Activated naive CD4-positive, alpha-beta T cell treated with anti-CD3 and anti-CD28 coated beads for 36 hours (primary cell): Measurements from ENCODE around the gene PROB1. TPM values are rescaled to one million over a fixed set of nuclear protein-coding genes. Genes with fewer than 3 reads are reported as not detected.
A peak's percentile ranks its signal among the peaks of the same experiment; 100 is the strongest.

Source experiments
- CTCF ChIA-PET: fragments of 350-600 bp; sonication (Branson Sonifier 250); formaldehyde crosslinking; loops from one replicate; lab custom pipeline; 2021; ENCODE audit warnings: antibody characterized with exemption; lab: Charles Lee
- DNase-seq: peaks from one replicate; pipeline ENCODE4 v3.0.0-alpha.2; 2020
- H3K27ac Mint-ChIP-seq: one replicate; pipeline ENCODE4 v1.8.0; 2021; ENCODE audit warnings: mild to moderate bottlenecking, mixed read lengths
- H3K27me3 Mint-ChIP-seq: one replicate; pipeline ENCODE4 v1.8.0; 2021; ENCODE audit warnings: low read depth, mixed read lengths
- H3K36me3 Mint-ChIP-seq: one replicate; pipeline ENCODE4 v1.8.0; 2021; ENCODE audit warnings: low read depth, mixed read lengths
- H3K4me1 Mint-ChIP-seq: one replicate; pipeline ENCODE4 v1.8.0; 2021; ENCODE audit warnings: low read depth, mixed read lengths
- H3K4me3 Mint-ChIP-seq: one replicate; pipeline ENCODE4 v1.8.0; 2021; ENCODE audit warnings: mild to moderate bottlenecking, moderate library complexity, mixed read lengths
- H3K9me3 Mint-ChIP-seq: one replicate; pipeline ENCODE4 v1.8.0; 2021; ENCODE audit warnings: mixed read lengths
- intact Hi-C: fragments of 100-400 bp; cut with micrococcal nuclease; formaldehyde crosslinking; loops from one replicate; pipeline ENCODE4 v1.15.1; 2023
- total RNA-seq, 2 experiments: library from RNA; stranded (reverse); gene quantifications; one replicate each; pipeline ENCODE4 v1.2.3, GENCODE V29; 2021

Gene PROB1
- total RNA-seq, 2 experiments from 2014 or later: 1.1 to 1.2 TPM

DNA sequence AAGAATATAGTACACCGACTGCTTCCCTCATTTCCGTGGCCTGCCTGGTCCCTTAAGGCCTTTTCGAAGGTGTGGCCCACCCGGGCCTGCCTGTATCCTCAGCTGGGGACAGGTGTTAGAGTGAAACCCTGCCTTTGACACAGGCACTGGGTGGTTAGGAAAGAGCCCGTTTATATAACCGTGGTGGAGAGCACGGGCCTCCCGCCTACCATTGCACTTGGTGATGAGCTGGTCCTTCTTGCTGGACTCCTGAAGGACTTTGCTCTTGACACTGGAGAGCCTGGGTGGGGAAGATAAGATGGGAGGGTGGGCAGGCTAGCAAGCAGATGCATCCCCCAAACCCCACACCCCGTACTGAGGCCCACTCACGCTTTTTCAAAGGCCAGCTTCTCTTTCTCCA, 6.6 kb upstream of the PROB1 start:
- intact Hi-C loops: loop anchor here (5.0 kb wide), 4 partner anchors 236 to 934 kb away; partner anchors contain the start of genes EGR1 and HSPA9
- no peaks in the 10 kb centered on the region for H3K36me3 Mint-ChIP-seq
- H3K4me3 Mint-ChIP-seq: no peak overlapping the region
- no peak overlapping the region for H3K27ac Mint-ChIP-seq
- no peak for DNase-seq
- H3K9me3 Mint-ChIP-seq: no peaks in the 10 kb centered on the region
- peaks cover 30% of the 10 kb centered on the region for H3K4me1 Mint-ChIP-seq
- H3K27me3 Mint-ChIP-seq: no peaks in the 10 kb centered on the region
- CTCF ChIA-PET: interaction anchor here (1.0 to 2.1 kb wide), 7 partner anchors 9 to 822 kb away, joined by 3 to 6 read pairs (median 3); no protein-coding TSS in a partner anchor

DNA sequence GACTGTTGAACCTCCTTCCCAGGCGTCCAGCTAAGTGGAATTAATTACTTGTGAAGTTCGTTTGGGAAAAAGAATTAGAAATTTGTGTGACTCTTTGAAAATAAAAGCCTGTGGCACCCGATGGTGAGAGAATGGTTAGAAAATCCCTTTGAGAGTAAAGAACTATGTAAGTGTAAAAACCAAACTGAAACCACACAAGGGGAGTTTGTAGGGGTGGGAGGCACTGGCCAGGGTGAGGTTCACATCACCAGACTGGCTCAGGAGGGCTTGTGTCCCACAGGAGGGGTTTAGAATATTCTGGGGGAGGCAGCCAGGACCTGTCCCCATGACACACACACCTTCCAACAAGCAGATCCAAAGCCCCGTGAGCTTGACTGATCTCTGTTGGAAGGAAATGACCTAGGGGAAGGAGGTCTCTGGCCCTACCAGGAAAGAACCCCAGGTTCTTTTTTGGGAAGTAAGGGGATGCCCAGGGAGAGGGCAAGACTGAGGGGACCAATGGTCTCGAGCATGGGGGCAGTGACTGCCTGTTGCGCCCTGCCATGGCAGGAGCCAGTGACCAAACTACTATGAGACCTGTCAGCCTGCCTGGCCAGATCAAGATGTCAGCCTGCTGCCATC, 4.7 kb upstream of the PROB1 start:
- intact Hi-C loops: loop anchor here (5.0 kb wide), 4 partner anchors 238 to 932 kb away; partner anchors contain the start of genes EGR1 and HSPA9
- Mint-ChIP-seq H3K9me3 (no peaks in the 10 kb centered on the region), H3K36me3 (peaks cover 1% of the 10 kb centered on the region)

DNA sequence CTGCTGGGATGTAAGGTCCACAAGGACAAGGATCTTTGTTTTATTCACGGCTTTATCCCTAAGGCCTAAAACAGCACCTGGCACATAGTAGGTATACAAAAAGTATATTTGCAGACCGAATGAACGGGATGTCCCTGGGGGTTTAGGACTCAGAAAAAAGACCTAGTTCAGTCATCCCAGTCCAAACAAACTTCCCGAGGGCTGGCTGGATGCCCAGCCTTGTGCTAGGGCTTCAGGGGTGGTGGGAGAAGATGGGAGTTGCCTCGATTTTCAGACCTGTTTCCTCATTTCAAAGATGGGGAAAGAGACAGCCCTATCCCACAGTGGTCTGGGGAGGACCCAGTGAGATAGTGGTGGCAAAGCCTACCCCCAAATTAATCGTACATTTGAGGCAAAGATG, 3.0 kb upstream of the PROB1 start:
- Mint-ChIP-seq H3K36me3 (peaks cover 1% of the 10 kb centered on the region), H3K4me3 (no peak overlapping the region), H3K27me3 (no peaks in the 10 kb centered on the region), H3K4me1 (peaks cover 24% of the 10 kb centered on the region), H3K9me3 (no peaks in the 10 kb centered on the region), H3K27ac (no peak overlapping the region)
- intact Hi-C loops: no loop called here
- no peak for DNase-seq
- CTCF ChIA-PET: no interaction called here

More for the DNA sequence above, 4.7 kb upstream of the PROB1 start:
- H3K4me1 Mint-ChIP-seq: peaks cover 29% of the 10 kb centered on the region
- H3K27ac Mint-ChIP-seq: no peak overlapping the region
- H3K4me3 Mint-ChIP-seq: no peak overlapping the region
- no peaks in the 10 kb centered on the region for H3K27me3 Mint-ChIP-seq
- CTCF ChIA-PET: no interaction called here
- DNase-seq: no peak

DNA sequence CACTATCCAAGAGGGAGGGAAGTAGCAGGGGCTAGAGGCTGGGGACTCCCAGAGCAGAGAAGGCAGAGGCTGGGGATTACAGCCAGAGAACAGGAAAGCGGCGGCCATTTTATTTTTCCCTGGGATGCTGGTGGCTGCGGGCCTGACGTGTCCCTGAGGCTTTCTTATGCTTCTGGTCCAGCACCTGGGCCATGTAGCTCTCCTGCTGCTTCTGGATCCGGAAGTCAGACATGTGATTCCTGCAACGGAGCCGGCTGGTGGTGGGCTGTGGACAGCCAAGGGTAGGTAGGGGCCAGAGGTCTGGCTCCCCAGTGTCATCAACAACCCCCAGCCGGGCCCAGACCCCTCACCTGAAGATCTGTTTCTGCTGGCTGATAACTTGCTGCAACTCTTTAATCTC, 1.8 kb upstream of the PROB1 start:
- intact Hi-C loops: no loop called here
- Mint-ChIP-seq H3K27ac (no peak overlapping the region), H3K36me3 (peaks cover 1% of the 10 kb centered on the region), H3K4me1 (peaks cover 22% of the 10 kb centered on the region), H3K4me3 (no peak overlapping the region), H3K9me3 (no peaks in the 10 kb centered on the region), H3K27me3 (no peaks in the 10 kb centered on the region)
- CTCF ChIA-PET: interaction anchor here (0.6 kb wide), 2 partner anchors 48 to 572 kb away, joined by 3 to 5 read pairs; no protein-coding TSS in a partner anchor
- no peak for DNase-seq

DNA sequence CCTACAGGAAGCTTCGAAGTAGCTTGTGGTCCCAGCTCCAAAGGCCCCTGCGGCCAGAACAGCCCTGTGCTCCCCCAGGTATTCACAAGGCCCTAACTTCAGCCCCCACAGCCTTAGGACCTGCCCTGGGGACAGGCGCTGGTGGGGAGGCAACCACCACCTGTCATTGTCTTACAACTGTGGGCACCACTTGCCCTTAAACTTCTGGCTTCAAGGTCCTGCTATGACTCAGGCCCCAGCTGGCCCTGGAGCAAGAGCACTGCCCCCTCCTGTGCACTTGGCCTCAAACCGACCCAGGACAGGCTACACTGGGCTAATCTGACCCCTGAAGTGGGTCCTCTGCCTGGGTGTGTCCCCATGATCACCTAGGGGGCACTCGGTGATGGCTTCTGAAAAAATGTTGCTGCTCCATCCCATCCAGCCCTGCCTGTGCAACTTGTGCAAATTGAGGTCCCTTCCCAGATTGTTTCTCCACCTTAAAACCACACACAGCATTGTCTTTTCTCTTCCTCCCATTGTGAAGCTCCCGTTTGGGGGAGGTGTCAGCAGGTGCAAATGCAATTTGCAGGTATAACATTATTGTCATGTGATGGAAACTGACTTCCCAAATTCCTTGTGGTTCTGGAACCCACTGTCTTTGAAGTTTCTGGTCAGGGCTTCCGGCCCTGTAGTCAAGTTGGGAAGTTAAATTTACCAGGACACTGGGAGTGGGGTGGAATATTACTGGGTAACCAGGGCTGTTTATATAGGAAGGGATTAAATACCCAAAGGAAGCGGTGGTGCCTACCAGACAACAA, 1.1 kb upstream of the PROB1 start:
- DNase-seq: no peak
- peaks cover 1% of the 10 kb centered on the region for H3K36me3 Mint-ChIP-seq
- H3K27me3 Mint-ChIP-seq: no peaks in the 10 kb centered on the region
- H3K27ac Mint-ChIP-seq: no peak overlapping the region
- intact Hi-C loops: no loop called here
- peaks cover 27% of the 10 kb centered on the region for H3K4me1 Mint-ChIP-seq
- H3K9me3 Mint-ChIP-seq: no peaks in the 10 kb centered on the region
- no peak overlapping the region for H3K4me3 Mint-ChIP-seq
- CTCF ChIA-PET: interaction anchor here (0.6 to 1.6 kb wide), 6 partner anchors 8 to 571 kb away, joined by 3 to 5 read pairs (median 4); partner anchors contain the start of gene SPATA24

DNA sequence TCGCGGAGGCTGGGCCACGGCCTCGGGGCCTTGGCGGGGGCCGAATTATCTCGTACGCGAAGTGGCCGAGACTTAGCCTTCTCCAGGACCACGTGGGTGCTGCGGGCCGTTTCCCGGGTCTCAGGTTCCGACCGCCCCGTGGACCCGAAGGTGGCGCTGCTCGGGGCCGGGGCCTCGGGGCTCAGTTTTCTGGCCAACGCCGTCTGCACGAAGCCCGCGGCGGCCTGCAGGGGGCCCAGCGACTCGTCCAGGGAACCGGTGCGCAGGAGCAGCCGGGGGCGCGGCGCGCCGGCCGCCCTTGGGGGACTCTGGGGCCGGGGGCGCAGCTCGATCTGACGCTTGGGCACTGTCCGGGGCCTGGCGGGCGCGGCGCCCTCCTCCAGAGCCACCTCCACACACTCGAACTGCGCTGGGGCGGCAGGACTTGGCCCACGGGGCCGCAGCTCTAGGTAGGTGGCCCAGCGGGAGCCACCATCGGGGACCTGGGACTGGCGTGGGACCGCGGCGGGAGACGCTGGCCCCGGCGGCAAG, 716 bp downstream of the PROB1 start:
- DNase-seq: peak; percentile 55
- CTCF ChIA-PET: interaction anchor here (0.7 to 1.6 kb wide), 3 partner anchors 16 to 371 kb away, joined by 3 to 5 read pairs (median 3); no protein-coding TSS in a partner anchor
- Mint-ChIP-seq H3K27ac (no peak overlapping the region), H3K27me3 (no peaks in the 10 kb centered on the region), H3K36me3 (peaks cover 1% of the 10 kb centered on the region), H3K4me3 (peak overlapping the region; percentile 89), H3K9me3 (no peaks in the 10 kb centered on the region), H3K4me1 (peaks cover 37% of the 10 kb centered on the region)
- intact Hi-C loops: loop anchor here (1.0 kb wide), 1 partner anchor 25 kb away; no protein-coding TSS in a partner anchor

DNA sequence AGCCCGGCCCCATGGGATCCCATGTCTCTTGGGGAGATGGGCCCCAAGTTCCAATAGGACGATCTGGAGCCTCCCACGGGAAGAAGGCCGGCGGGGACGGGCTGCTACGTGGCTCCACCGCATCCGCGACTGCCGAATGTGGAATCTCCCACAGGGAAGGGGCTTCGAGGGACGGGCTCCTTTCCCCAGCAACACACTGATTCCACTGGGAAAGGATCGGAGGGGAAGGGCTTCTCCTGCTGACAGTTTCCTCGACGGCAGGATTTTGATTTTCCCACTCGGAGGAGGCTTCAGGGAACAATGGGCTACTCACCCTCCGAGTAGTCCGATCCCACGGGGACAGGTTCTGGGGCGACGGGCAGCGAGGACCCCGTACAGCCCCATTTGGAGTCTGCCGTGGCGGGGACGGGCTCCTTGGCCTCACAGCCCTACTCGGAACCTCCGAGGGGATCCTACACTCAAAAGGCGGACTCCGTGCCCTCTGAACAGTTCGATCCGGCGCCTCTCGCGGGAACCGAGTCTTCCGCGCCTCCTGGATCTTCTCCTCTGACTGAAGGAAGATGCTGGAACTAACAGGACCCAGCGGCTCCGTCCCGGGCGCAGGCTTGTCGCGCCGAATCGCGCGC, 1.3 kb downstream of the PROB1 start:
- no peaks in the 10 kb centered on the region for H3K9me3 Mint-ChIP-seq
- H3K27ac Mint-ChIP-seq: peak overlapping the region; percentile 78
- intact Hi-C loops: loop anchor here (1.0 to 2.0 kb wide), 4 partner anchors 26 to 195 kb away; partner anchors contain the start of genes PAIP2 and SIL1
- DNase-seq: no peak
- H3K36me3 Mint-ChIP-seq: peaks cover 1% of the 10 kb centered on the region
- peak overlapping the region; percentile 89 for H3K4me3 Mint-ChIP-seq
- H3K4me1 Mint-ChIP-seq: peaks cover 39% of the 10 kb centered on the region
- H3K27me3 Mint-ChIP-seq: no peaks in the 10 kb centered on the region
- CTCF ChIA-PET: interaction anchor here (1.0 to 3.0 kb wide), 4 partner anchors 8 to 21 kb away, joined by 3 to 10 read pairs (median 4); partner anchors contain the start of gene SPATA24

DNA sequence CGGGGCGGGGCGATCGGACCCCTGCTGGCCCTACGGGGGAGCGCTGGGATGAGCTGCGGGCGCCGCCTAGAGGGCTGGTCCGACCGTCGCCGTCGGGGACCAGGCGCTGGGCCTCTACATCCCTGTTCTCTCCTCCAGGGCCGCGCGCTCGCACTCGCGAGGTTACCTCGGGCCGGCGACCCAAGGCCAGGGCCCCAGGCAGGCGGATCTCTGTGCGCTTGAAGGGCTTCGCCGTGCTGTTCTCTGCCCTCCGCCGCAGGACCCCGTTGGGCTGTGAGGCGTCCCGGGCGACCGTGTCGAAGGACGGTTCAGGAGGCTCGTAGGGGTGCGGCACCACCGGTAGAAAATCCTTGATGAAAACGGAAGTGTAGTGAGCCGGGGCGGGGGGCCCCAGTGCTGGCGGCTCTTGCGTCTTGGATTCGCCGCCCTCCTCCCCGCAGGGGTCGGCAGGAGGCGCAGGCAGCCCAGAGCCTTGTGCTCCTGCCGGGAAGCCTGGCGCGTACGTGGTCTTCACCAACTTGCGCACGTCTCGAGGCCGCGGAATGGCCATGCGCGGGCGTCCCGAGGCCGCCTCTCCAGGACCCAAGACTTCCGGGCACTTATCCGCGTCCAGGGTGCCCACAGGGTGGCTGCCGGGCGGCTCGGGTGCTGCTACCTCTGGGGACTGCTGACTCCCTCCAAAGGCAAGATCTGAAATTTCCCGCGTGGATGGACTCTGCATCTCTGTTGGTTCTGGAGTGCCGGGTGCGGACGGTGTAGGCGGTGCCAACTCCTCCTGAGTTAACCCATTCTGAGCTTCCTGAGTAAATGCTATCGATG, 2.0 kb downstream of the PROB1 start:
- DNase-seq: peak; percentile 86
- peaks cover 39% of the 10 kb centered on the region for H3K4me1 Mint-ChIP-seq
- H3K27me3 Mint-ChIP-seq: no peaks in the 10 kb centered on the region
- H3K27ac Mint-ChIP-seq: peak overlapping the region; percentile 78
- intact Hi-C loops: loop anchor here (1.0 to 2.0 kb wide), 5 partner anchors 11 to 194 kb away; partner anchors contain the start of genes PAIP2, SIL1 and SPATA24
- no peaks in the 10 kb centered on the region for H3K9me3 Mint-ChIP-seq
- H3K4me3 Mint-ChIP-seq: peak overlapping the region; percentile 89
- H3K36me3 Mint-ChIP-seq: peaks cover 1% of the 10 kb centered on the region
- CTCF ChIA-PET: interaction anchor here (0.7 to 3.0 kb wide), 5 partner anchors 9 to 116 kb away, joined by 3 to 10 read pairs (median 3); partner anchors contain the start of gene SPATA24

DNA sequence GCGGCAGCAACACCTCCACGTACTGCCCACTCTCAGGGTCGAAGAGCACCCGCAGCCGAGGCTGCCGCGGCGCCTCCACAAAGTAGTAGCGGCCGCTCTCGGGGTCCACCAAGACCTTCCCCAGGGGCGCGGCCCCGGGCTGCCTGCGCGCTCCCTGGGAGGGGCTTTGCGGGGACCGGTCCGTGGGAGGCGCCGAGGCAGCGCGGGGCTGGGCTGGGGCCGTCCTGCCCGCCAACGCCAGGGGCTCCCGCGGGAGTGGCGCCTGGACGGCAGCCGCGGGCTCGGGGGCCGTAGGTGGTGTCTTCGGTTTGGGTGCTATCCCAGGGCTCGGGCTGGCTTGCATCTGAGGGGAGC, 2.6 kb downstream of the PROB1 start:
- H3K27ac Mint-ChIP-seq: no peak overlapping the region
- H3K36me3 Mint-ChIP-seq: peaks cover 1% of the 10 kb centered on the region
- CTCF ChIA-PET: interaction anchor here (0.7 to 3.0 kb wide), 4 partner anchors 9 to 116 kb away, joined by 3 to 10 read pairs (median 4); partner anchors contain the start of gene SPATA24
- H3K4me1 Mint-ChIP-seq: peaks cover 39% of the 10 kb centered on the region
- no peaks in the 10 kb centered on the region for H3K27me3 Mint-ChIP-seq
- no peak for DNase-seq
- H3K4me3 Mint-ChIP-seq: peak overlapping the region; percentile 89
- H3K9me3 Mint-ChIP-seq: no peaks in the 10 kb centered on the region
- intact Hi-C loops: loop anchor here (1.0 to 2.0 kb wide), 4 partner anchors 12 to 194 kb away; partner anchors contain the start of genes SIL1 and SPATA24

DNA sequence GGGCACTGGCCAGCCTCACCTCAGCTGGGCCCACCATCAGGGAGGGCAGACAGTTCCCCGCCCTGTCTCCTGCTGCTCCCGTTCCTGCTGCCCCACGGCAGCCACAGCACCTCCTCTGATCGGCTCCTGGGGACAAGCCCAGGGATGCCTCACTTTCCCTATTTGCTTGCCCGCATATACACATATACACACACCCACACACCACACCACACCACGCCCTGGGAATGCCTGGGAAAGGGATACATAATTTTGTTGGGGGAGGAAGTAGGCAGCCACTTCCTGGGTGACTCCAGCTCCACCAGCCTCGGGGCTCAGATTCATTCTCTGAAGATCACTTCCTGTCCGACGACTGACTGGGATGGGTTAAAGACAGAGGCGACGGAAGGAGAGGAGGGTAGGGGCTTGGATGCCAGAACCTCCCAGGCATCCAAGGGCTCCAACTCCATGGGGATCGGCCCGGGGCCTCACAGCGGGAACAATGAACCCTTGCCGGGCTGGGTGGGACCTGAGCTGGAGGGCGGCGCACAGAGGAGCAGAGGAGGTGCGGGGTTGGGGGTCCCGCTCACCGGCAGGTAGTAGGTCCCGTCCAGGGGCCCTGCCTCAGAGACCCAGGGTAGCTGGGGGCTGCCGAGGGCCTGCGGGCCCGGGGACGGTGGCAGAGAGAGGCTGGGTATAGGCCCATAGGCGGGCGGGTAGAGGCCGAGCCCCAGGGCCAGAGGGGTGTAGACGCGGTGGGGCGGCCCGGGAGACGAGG, 3.2 kb downstream of the PROB1 start:
- peak; percentile 52 for DNase-seq
- Mint-ChIP-seq H3K27me3 (no peaks in the 10 kb centered on the region), H3K4me3 (peak overlapping the region; percentile 83), H3K4me1 (peaks cover 36% of the 10 kb centered on the region), H3K27ac (peak overlapping the region; percentile 82), H3K36me3 (peaks cover 1% of the 10 kb centered on the region), H3K9me3 (no peaks in the 10 kb centered on the region)
- intact Hi-C loops: loop anchor here (1.0 to 2.0 kb wide), 5 partner anchors 13 to 193 kb away; partner anchors contain the start of genes MATR3, SIL1 and SPATA24
- CTCF ChIA-PET: interaction anchor here (0.7 to 3.0 kb wide), 6 partner anchors 11 to 121 kb away, joined by 3 to 10 read pairs (median 4); partner anchors contain the start of gene SPATA24
